ENCODE measurements around the gene SERPINE2. TPM values are rescaled to one million over a fixed set of nuclear protein-coding genes. Genes with fewer than 3 reads are reported as not detected.

Gene SERPINE2
- total and polyA plus RNA-seq, 2 donors (not counting 3 experiments of a cell fraction or from before 2014, with no cell fraction given): 4.0 to 8.8 TPM

DNA sequence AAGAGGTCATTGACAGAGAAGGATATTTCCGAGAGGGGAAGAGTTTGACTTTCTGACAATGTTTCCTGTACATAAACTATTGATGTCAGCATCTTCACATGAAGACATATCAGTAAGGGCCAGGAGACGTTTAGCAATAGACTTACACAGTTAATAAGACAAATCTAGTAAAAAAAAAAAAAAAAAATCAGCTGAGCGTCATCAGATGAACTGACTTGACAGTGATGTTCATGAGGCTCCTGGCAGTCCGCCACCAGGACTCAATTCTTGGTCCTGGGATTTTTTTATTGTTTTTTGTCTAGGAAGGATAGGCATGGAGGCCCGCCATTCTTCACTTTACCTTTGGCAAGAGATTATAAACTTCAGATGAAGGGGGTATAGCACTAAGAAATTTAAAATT is 67.4 kb downstream of the SERPINE2 start:
- intact Hi-C loops (cut with micrococcal nuclease) (loop anchor here (2.0 kb wide), 3 partner anchors 385 to 679 kb away; no protein-coding TSS in a partner anchor), dilution Hi-C loops (cut with MboI; ENCODE audit: extremely low pct_ligation_motif_present, low sequenced_read_pairs) (no loop called here)
- no TSS peak for BruUV-seq (replicated peaks)
- Histone ChIP-seq H3K79me2 (ENCODE audit: control insufficient read depth, insufficient read depth, low read length) (no peaks in the 10 kb centered on the region), H3K27me3 (ENCODE audit: control insufficient read depth in 2 of 2, insufficient read depth in 2 of 2, low read length in 2 of 2) (no peaks in the 10 kb centered on the region), H4K20me1 (replicated peaks; ENCODE audit: control insufficient read depth, extremely low read depth, insufficient read depth, low read length) (no peaks in the 10 kb centered on the region), H3K4me2 (ENCODE audit: insufficient read depth, low read length) (no peak overlapping the region), H3K4me1 (ENCODE audit: control insufficient read depth, extremely low read depth, insufficient read depth, low read length) (peaks cover under 1% of the 10 kb centered on the region), H3K9me1 (replicated peaks; ENCODE audit: control insufficient read depth, extremely low read depth, insufficient read depth, low read length) (peaks cover 2% of the 10 kb centered on the region), H2AFZ (ENCODE audit: low read depth, low read length) (no peak overlapping the region), H3K36me3 (ENCODE audit: control insufficient read depth in 2 of 2, extremely low read depth in 1 of 2, insufficient read depth in 2 of 2, low read length in 2 of 2) (peaks cover 2 to 3% of the 10 kb centered on the region in 2 experiments), H3K9me3 (replicated peaks; ENCODE audit: control insufficient read depth, insufficient read depth, low read length) (no peaks in the 10 kb centered on the region), H3K9ac (replicated peaks; ENCODE audit: extremely low read depth, insufficient read depth, low read length) (no peak overlapping the region), H3K4me3 (replicated peaks in 1 of 3; ENCODE audit: insufficient read depth in 1 of 3, low read depth in 1 of 3, low read length in 3 of 3) (no peak overlapping the region), H3K27ac (ENCODE audit: insufficient read depth, low read depth, low read length) (no peak overlapping the region)
- ChIA-PET CTCF (interaction anchor here (1.5 to 12.5 kb wide), 14 partner anchors 9 to 1000 kb away, joined by 3 to 545 read pairs (median 16); no protein-coding TSS in a partner anchor), POLR2A (no interaction called here)
- TF ChIP-seq JUN (IDR thresholded peaks at IDR 0.05; ENCODE audit: borderline replicate concordance, insufficient read depth, insufficient read length, low read depth): no peak
- no peak for TF ChIP-seq POLR2AphosphoS5 (IDR thresholded peaks at IDR 0.05; ENCODE audit: insufficient read depth, low read depth, low read length)
- TF ChIP-seq MYC (IDR thresholded peaks at IDR 0.05; ENCODE audit: low read depth, low read length): no peak
- TF ChIP-seq EZH2 (IDR thresholded peaks at IDR 0.05; ENCODE audit: borderline replicate concordance, low read depth, low read length, severe bottlenecking): no peak
- no peak for TF ChIP-seq GATA2 (IDR thresholded peaks at IDR 0.05; ENCODE audit: insufficient read depth, insufficient read length, low read depth, low read length)
- TF ChIP-seq POLR2A (IDR thresholded peaks at IDR 0.05; ENCODE audit: low read depth, low read length): no peak
- TF ChIP-seq, protein P1, sequence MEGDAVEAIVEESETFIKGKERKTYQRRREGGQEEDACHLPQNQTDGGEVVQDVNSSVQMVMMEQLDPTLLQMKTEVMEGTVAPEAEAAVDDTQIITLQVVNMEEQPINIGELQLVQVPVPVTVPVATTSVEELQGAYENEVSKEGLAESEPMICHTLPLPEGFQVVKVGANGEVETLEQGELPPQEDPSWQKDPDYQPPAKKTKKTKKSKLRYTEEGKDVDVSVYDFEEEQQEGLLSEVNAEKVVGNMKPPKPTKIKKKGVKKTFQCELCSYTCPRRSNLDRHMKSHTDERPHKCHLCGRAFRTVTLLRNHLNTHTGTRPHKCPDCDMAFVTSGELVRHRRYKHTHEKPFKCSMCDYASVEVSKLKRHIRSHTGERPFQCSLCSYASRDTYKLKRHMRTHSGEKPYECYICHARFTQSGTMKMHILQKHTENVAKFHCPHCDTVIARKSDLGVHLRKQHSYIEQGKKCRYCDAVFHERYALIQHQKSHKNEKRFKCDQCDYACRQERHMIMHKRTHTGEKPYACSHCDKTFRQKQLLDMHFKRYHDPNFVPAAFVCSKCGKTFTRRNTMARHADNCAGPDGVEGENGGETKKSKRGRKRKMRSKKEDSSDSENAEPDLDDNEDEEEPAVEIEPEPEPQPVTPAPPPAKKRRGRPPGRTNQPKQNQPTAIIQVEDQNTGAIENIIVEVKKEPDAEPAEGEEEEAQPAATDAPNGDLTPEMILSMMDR (IDR thresholded peaks at IDR 0.05; ENCODE audit: extremely low read depth in 1 of 2, insufficient read depth in 1 of 2, low read depth in 1 of 2, low read length in 2 of 2): no peak
- no peak for TF ChIP-seq FOS (IDR thresholded peaks at IDR 0.05; ENCODE audit: borderline replicate concordance, insufficient read depth, low read length)
- TF ChIP-seq, protein P2, sequence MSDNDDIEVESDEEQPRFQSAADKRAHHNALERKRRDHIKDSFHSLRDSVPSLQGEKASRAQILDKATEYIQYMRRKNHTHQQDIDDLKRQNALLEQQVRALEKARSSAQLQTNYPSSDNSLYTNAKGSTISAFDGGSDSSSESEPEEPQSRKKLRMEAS (IDR thresholded peaks at IDR 0.05; ENCODE audit: insufficient read depth, insufficient read length): no peak
- FAIRE-seq (no peak), DNase-seq (ENCODE audit: low read depth, low spot score) (no peak)

Data from endothelial cell of umbilical vein (primary cell).